ENCODE measurements around the gene HERC5. TPM values are rescaled to one million over a fixed set of nuclear protein-coding genes. Genes with fewer than 3 reads are reported as not detected.
"Not testable (repeated sequence)": the region's sequence is repeated elsewhere in the genome, so short reads cannot be mapped to it uniquely, and the experiment has no call there.

Gene HERC5
- total RNA-seq, 1 experiment from 2014 or later, result 7.1 TPM

DNA sequence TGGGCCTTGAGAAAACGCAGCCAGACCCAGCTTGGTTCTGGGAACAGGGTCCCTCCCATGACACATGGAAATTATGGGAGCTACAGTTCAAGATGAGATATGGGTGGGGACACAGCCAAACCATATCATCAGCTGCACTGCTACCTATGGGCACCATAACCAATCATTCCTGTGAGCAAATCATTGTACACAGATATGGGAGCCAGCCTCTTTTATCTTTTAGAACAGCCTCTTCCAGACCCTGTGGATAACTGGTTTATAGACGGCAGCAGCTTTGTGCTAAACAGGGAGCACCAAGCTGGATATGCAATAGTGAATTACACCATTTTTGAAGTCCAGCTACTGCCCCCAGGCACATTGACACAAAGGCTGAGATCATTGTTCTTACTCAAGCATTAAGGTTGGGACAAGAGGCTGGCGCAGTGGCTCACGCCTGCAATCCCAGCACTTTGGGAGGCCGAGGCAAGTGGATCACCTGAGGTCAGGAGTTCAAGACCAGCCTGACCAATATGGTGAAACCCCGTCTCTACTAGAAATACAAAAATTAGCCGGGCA is 8.6 kb upstream of the HERC5 start:
- not testable (repeated sequence) for DNase-seq (ENCODE audit: low read depth)

DNA sequence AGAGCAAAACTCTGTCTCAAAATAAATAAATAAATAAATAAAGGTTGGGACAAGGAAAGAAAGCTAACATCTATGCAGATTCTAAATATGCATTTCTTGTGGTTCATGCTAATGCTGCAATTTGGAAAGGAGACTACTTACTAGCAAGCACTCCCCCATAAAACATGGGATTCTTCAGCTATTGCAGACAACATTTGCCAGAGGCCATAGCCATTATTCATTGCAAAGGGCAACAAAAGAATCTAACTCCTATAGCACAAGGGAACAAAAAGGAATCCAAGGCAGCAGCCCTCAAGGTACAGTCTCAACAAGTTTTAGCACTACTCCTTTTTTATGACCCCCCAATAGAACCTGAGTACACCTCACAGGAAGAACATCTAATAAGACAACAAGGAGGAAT is 8.0 kb upstream of the HERC5 start:
- no peak for DNase-seq (ENCODE audit: low read depth)

- no peak for DNase-seq (ENCODE audit: low read depth)
These were observed 7.6 kb upstream of the HERC5 start for GRCh38 chr4:88449290-88449689.

DNA sequence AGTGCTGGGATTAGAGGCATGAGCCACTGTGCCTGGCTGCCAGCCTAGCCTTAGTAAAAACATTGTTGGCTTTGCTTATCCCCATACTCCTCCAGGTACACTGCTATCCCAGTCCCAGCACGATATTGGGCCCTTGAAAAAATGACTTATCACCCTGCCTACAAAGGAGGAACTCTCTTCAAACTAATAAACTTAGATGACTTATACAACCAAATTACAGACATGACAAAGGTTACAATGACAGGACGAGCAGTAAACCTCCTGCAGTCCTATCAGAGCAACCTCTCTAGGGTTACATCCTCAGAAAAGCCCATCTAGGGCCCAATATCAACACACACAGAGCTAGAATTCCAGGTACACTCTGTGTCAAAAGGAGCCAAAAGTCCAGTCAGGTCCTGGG is 5.7 kb upstream of the HERC5 start:
- no peak for DNase-seq (ENCODE audit: low read depth)

DNA sequence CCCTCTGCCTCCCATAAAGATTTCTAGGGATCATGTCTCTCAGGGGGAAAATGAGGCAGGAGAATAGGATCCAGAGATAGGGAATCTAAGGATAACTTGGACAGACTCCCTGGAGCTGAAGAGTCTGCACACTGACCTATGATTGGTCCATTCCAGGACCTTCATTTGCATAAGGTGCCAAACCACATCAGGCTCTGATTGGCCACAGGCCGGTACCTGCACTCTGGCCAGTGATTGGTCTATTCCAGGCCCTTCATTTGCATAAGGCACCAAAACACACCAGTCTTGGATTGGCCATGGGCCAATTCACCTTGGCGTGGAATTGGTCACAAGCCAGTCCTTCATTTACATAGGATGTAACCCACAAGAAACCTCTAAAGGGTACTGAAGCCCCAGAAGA is 4.0 kb upstream of the HERC5 start:
- no peak for DNase-seq (ENCODE audit: low read depth)

DNA sequence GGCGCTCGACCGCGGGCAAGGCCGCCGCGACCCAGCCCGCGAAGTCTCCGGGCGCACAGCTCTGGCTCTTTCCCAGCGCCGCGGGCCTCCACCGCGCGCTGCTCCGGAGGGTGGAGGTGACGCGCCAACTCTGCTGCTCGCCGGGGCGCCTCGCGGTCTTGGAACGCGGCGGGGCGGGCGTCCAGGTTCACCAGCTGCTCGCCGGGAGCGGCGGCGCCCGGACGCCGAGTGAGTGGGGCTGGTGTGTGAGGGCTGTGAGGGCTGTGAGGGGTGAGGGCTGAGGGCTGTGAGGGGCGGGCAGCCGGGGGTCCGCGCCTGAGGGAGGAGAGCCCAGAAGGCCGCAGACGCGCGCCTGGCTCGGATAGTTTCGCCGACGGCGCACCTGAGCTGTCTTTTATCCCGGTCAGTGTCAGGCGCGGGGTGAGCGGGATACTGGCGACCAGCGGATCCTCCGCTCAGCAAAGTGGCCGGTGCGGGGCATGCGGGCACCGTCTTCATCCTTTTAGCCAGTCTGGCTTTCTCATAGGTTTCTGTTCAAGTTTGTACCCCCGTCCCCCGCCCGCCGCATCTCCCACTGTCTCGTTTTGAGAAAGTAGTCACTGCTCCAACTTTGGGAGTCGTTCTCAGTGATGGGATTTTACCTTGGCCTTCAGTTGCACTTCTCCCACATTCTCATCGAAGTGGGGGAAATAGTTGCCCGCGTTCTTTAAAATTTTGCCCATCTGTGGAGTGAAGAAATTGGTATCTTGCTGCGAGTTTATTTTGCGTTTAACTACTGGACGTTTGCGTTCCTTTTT is 586 bp downstream of the HERC5 start:
- peak; percentile 47 for DNase-seq (ENCODE audit: low read depth)

GRCh38 chr4:88458104-88458740 is 1.3 kb downstream of the HERC5 start:
- no peak for DNase-seq (ENCODE audit: low read depth)

GRCh38 chr4:88465653-88466192 is 8.8 kb downstream of the HERC5 start:
- DNase-seq (ENCODE audit: low read depth), result no peak

DNA sequence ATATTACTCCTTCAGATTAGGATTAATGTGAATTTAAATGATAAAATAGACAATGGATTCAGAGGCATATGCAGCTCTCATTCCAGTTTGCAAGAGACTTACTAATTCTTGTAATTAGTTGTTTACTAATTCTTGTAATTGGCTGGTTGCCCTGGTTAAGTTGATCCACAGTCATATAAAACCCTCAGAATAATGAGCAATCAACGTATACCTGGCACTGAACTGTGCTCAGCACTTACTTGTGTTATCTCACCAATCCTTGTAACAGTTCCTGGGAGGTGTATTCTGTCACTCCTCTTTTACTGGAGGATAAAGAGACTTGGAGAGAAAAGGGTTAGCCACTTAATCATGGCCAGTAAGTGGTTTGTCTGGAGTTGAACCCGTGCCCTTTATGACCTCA is 10.5 kb downstream of the HERC5 start:
- DNase-seq (ENCODE audit: low read depth), result no peak

DNA sequence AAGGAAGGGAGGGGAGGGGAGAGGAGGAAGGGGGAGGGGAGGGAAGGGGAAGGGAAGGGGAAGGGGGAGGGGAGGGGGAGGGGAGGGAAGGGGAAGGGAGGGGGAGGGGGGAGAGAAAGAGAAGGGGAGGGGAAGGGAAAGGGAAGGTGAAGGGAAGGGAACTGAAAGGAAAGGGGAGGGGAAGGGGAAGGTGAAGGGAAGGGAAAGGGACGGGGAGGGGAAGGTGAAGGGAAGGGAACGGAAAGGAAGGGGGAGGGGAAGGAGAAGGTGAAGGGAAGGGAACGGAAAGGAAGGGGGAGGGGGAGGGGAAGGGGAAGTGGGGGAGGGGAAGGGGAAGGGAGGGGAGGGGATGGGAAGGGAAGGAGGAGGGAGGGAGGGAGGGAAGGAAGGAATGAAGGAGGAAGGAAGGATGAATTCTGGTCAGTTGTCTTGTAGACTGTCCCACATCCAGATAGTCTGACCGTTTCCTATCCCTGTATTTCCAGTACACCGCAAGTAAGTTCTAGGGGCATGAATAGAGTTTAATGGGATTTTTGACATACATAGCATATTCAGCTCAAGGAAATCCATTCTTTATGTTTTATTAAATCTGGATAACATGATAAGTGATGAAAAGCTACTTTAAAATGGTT is 20.4 kb downstream of the HERC5 start:
- DNase-seq (ENCODE audit: low read depth), result no peak

GRCh38 chr4:88478247-88478646 is 21.3 kb downstream of the HERC5 start:
- no peak for DNase-seq (ENCODE audit: low read depth)

- peak; percentile 3 for DNase-seq (ENCODE audit: low read depth)
These were observed 24.6 kb downstream of the HERC5 start for GRCh38 chr4:88481537-88481936.

- no peak for DNase-seq (ENCODE audit: low read depth)
These were observed 32.3 kb downstream of the HERC5 start for GRCh38 chr4:88489100-88489761.

GRCh38 chr4:88497859-88498409 is 41.0 kb downstream of the HERC5 start:
- DNase-seq (ENCODE audit: low read depth), result no peak

DNA sequence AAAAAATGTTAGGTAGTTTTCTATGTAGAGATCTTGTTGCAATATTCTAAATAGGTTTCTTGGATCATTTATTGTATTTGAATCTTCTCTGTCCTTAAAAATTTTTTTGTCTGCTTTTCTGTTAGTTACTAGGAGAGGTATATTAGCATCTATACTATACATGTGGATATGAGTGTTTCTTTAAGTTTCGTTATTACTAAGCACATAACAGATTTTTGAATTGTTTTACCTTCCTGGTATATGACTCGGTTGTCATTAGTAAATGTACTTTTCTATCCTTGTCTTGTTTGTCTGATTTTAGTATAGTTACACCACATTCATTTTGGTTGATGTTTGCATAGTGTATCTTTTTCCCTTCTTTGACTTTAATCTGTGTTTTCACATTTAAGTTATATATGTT is 46.4 kb downstream of the HERC5 start:
- DNase-seq (ENCODE audit: low read depth), result no peak

GRCh38 chr4:88511236-88511635 is 54.3 kb downstream of the HERC5 start:
- no peak for DNase-seq (ENCODE audit: low read depth)

DNA sequence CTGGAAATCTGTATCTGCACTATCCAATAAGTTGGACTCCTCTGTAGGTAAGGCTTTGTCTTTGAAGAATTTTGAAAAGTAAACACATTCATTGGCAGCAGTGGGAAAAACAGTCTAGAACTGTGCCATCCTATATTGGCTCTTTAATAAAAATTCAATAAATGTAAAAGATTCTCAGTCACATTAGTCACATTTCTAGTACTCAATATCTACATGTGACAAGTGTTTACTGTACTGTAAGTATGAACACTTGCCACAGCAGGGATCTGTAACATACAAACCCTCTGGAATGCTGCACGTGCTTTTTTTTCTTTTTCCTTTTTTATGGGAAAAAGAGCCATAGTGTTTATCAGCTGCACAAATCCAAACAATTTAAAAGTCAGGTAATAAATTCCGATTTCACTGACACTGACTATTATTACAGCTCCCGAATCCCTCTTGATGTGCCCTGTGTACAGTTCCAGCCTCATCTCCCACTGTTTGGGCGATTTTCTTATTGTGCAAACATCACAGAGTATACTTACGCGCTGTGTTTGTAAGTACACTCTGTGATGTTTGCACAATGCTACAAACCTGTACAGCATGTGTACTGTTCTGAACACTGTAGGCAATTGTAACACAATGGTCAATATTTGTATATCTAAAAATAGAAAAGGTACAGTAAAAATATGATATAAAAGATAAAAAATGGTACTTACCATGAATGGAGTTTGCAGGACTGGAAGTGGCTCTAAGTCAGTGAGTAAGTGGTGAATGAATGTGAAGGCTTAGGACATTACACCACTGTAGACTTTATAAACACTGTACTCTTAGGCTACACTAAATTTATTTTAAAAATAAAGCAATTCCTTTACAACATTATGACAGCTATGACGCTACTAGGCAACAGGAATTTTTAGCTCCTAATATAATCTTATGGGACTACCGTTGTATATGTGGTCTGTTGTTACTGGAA is 57.9 kb downstream of the HERC5 start:
- DNase-seq (ENCODE audit: low read depth), result no peak

- no peak for DNase-seq (ENCODE audit: low read depth)
These were observed 59.8 kb downstream of the HERC5 start for GRCh38 chr4:88516746-88517145.

DNA sequence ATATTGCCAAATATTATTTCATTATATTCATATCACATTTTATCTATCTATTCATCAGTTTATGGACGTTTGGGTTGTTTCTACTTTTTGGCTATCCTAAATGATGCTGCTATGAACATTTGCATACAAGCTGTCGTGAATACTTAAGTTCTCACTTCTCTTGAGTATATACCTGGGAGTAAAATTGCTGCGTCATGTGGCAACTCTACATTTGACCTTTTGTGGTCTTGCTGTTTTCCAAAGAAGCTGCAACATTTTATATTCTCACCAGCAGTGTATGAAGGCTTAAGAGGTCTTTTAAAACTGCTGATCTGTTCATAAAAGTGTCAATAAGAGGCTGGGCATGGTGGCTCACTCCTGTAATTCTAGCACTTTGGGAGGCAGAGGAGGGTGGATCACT is 60.9 kb downstream of the HERC5 start:
- no peak for DNase-seq (ENCODE audit: low read depth)

- DNase-seq (ENCODE audit: low read depth), result no peak
These were observed 62.0 kb downstream of the HERC5 start for GRCh38 chr4:88518911-88519310.
